Stomach (tissue), 9 donors: Measurements from ENCODE around the gene TPP1. TPM values are rescaled to one million over a fixed set of nuclear protein-coding genes. Genes with fewer than 3 reads are reported as not detected.

ENCODE experiments used
- DNase-seq, 2 donors: peaks; one replicate each; pipeline versions ENCODE4 v3.0.0 to v3.0.0-alpha.2; 2013 to 2019
- H3K27ac ChIP-seq, 5 donors: fragments of 200-600 bp in 4 of 5; sonication (generic) in 4 of 5; one replicate each; pipeline ENCODE4 v1.5.1; 2013 to 2019; ENCODE audit warnings: mild to moderate bottlenecking in 1 of 5, moderate library complexity in 1 of 5
- H3K27me3 ChIP-seq, 3 donors: fragments of 200-600 bp; sonication (generic); one replicate each; pipeline ENCODE4 v1.5.1; 2017 to 2019; ENCODE audit warnings: mixed run types in 1 of 3
- H3K36me3 ChIP-seq, 4 donors: fragments of 200-600 bp; sonication (generic); 1 replicate in 3 of 4; 2 replicates in 1 of 4; pipeline ENCODE4 v1.5.1; 2016 to 2019
- H3K4me1 ChIP-seq, 4 donors: fragments of 200-600 bp; sonication (generic); one replicate each; pipeline ENCODE4 v1.5.1; 2016 to 2019
- H3K4me3 ChIP-seq, 4 donors: fragments of 200-600 bp; sonication (generic) in 3 of 4; one replicate each; pipeline ENCODE4 v1.5.1; 2016 to 2019; ENCODE audit warnings: mild to moderate bottlenecking in 1 of 4
- H3K9me3 ChIP-seq, 4 donors: fragments of 200-600 bp; sonication (generic); one replicate each; pipeline ENCODE4 v1.5.1; 2016 to 2019
- EP300 ChIP-seq: sonication (generic); formaldehyde crosslinking; IDR thresholded peaks from one replicate; pipeline ENCODE4 v1.6.1; 2017; ENCODE audit warnings: antibody characterized with exemption
- POLR2A ChIP-seq, 4 donors: fragments of 450-650 bp; IDR thresholded peaks; one replicate each; pipeline ENCODE4 v1.6.1; 2016; ENCODE audit warnings: antibody characterized with exemption in 4 of 4, control low read depth in 2 of 4, mild to moderate bottlenecking in 1 of 4, moderate library complexity in 1 of 4
- POLR2AphosphoS5 ChIP-seq, 3 donors: sonication (generic); formaldehyde crosslinking; IDR thresholded peaks; one replicate each; pipeline ENCODE4 v1.6.1; 2016; ENCODE audit warnings: antibody characterized with exemption in 3 of 3
- WGBS, 5 donors: extraction: QIAGEN DNeasy Blood & Tissue Kit in 3 of 5; methylation state at CpG; one replicate each; pipeline versions ENCODE4 v1.1.5 to v1.1.7; 2013 to 2018; 5-methylcytosine and 5-hydroxymethylcytosine counted together
- intact Hi-C: fragments of 100-400 bp; cut with DNase I; formaldehyde crosslinking; loops from one replicate; pipeline ENCODE4 v1.15.1; 2023; ENCODE audit warnings: low total_unique reads
- polyA plus RNA-seq, 3 donors: library from polyadenylated mRNA; stranded (reverse); fragments of 200-250 nt; gene quantifications; one replicate each; pipeline ENCODE4 v1.2.3, GENCODE V29; 2013
- total RNA-seq, 5 donors: library from RNA; depleted of rRNA; stranded (reverse); fragments of >200 nt; gene quantifications; one replicate each; pipeline versions ENCODE4 v1.1.0 to v1.2.3, GENCODE V29; 2014 to 2016
- TF ChIP-seq, protein P1 (sequence below), 7 experiments: fragments of 450-650 bp in 4 of 7; fragments of 200-600 bp in 3 of 7; sonication (generic) in 3 of 7; IDR thresholded peaks; one replicate each; pipeline ENCODE4 v1.5.1; 2016 to 2019; ENCODE audit warnings: antibody characterized with exemption in 7 of 7, control low read depth in 2 of 7, mild to moderate bottlenecking in 1 of 7
- donor health status: healthy with polysubstance abuse.
- donor health status: Bipolar disorder and iron deficiency.
- donor health status: healthy.

TPP1 gene
- total and polyA plus RNA-seq, 8 donors: 11.9 to 213 (median 46.6) TPM

DNA sequence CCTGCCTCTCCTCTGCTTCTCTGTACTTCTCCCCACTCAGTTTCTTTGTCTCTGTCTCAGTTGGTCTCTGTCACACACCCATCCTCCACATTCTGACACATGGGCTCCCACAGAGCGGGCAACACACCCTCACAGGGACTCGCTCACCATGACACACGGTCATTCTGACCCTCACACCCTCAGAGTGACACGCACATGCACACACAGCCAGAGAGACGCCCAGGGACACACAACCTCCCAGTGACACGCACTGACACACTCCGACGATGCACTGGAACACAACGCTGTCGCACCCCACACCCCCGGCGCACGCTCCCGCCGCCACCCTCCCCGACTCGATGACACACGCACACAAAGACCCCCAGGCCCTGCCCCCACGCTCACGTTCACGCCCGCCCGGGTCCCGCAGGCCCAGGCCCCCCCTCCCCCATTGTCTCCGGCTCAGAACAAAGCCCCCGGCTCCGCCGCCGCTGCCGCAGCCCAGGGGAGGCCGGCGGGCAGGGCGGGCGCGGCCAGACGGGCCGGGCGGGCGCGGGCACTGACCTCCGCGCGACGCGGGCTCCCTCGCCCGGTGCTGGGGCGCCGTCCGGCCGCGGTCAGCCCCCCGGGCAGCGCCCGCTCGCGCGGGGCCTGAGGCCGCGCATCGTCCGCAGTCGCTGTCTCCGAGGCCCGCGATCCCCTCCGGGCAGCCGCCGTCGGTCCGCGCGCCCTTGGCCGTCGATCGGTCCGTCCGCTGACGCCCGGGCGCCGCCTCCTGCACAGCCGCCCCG lies 36.0 kb upstream of the TPP1 start:
- no peak for TF ChIP-seq POLR2A (IDR thresholded peaks at IDR 0.05)
- no peak for TF ChIP-seq POLR2AphosphoS5 (IDR thresholded peaks at IDR 0.05)
- TF ChIP-seq EP300: no peak
- TF ChIP-seq, protein P1, sequence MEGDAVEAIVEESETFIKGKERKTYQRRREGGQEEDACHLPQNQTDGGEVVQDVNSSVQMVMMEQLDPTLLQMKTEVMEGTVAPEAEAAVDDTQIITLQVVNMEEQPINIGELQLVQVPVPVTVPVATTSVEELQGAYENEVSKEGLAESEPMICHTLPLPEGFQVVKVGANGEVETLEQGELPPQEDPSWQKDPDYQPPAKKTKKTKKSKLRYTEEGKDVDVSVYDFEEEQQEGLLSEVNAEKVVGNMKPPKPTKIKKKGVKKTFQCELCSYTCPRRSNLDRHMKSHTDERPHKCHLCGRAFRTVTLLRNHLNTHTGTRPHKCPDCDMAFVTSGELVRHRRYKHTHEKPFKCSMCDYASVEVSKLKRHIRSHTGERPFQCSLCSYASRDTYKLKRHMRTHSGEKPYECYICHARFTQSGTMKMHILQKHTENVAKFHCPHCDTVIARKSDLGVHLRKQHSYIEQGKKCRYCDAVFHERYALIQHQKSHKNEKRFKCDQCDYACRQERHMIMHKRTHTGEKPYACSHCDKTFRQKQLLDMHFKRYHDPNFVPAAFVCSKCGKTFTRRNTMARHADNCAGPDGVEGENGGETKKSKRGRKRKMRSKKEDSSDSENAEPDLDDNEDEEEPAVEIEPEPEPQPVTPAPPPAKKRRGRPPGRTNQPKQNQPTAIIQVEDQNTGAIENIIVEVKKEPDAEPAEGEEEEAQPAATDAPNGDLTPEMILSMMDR (IDR thresholded peaks at IDR 0.05): no peak
- Histone ChIP-seq H3K27ac (peak overlapping the region; percentile 52 to 87 (median 73)), H3K4me3 (peak overlapping the region; percentile 46 to 54 (median 50)), H3K4me1 (peaks cover 0 to 33% (median 14%) of the 10 kb centered on the region in 4 donors), H3K27me3 (peaks cover 0 to 25% (median 12%) of the 10 kb centered on the region in 3 donors), H3K36me3 (no peaks in the 10 kb centered on the region), H3K9me3 (no peaks in the 10 kb centered on the region)
- intact Hi-C loops: no loop called here
- 8 to 18% (median 9%) methylated on average over 13 to 84 of the region's 84 CpGs for WGBS, 5 donors
- DNase-seq: peak in 1 of 2 donors; percentile 75

DNA sequence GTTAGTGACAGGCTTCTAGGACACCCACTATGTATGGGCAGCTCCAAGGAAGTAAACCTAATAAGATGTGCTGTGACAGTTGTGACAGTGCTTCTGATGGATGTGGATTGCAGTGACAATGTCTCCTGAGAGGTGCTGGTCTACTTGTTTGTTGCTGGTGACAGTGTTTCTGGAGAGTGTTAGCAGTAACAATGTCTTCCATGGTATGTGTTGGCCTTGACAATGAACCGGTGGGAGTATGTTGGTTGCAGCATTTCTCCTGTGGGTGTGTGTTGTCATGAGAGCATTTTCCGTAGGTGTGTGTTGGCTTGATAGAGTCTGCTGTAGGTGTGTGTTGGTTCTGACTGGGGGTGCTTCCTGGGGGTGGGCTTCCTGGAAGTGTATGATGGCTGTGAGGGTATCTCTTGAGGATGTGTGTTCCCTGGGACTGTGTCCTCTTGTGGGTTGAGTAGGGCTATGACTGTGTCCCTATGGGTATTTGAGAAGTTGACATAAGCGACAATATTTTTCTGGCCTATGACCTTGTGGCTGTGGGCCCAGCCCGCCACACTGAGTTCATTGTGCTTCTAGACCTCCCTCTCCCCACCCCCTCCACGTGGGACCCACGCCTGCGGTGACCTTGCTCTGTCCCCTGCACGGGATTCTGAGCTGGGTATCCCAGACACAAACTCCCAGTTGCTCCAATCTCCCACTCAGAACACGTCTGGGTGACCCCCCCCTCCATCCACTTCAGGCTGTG lies 35.2 kb upstream of the TPP1 start:
- intact Hi-C loops: no loop called here
- peak overlapping the region; percentile 52 to 87 (median 69) for H3K27ac ChIP-seq
- H3K36me3 ChIP-seq: no peaks in the 10 kb centered on the region
- H3K27me3 ChIP-seq: peaks cover 0 to 25% (median 12%) of the 10 kb centered on the region in 3 donors
- peak in 1 of 2 donors; percentile 55 for DNase-seq
- H3K9me3 ChIP-seq: no peaks in the 10 kb centered on the region
- H3K4me3 ChIP-seq: peak overlapping the region; percentile 46 to 54 (median 50)
- TF ChIP-seq EP300 (no peak), POLR2A (IDR thresholded peaks at IDR 0.05) (no peak), POLR2AphosphoS5 (IDR thresholded peaks at IDR 0.05) (no peak)
- TF ChIP-seq, protein P1 (IDR thresholded peaks at IDR 0.05): no peak
- peaks cover 0 to 37% (median 14%) of the 10 kb centered on the region in 4 donors for H3K4me1 ChIP-seq
- whole genome bisulfite sequencing, 5 donors: 32 to 42% (median 40%) methylated on average over 9 of the region's 9 CpGs

- Histone ChIP-seq H3K36me3 (no peaks in the 10 kb centered on the region), H3K27ac (peak overlapping the region in 2 of 5 donors; percentile 7 to 74)
- WGBS, 5 donors: 86 to 91% (median 86%) methylated on average over 2 of the region's 2 CpGs
Measured at GRCh38 chr11:6653656-6654055, 34.4 kb upstream of the TPP1 start.

GRCh38 chr11:6653097-6653496 lies 33.9 kb upstream of the TPP1 start:
- Histone ChIP-seq H3K27me3 (peaks cover 0 to 25% (median 12%) of the 10 kb centered on the region in 3 donors), H3K4me1 (peaks cover 0 to 44% (median 18%) of the 10 kb centered on the region in 4 donors), H3K36me3 (no peaks in the 10 kb centered on the region), H3K4me3 (no peak overlapping the region), H3K9me3 (no peaks in the 10 kb centered on the region), H3K27ac (no peak overlapping the region)
- no peak for TF ChIP-seq EP300
- TF ChIP-seq, protein P1 (IDR thresholded peaks at IDR 0.05): no peak
- TF ChIP-seq POLR2A (IDR thresholded peaks at IDR 0.05): no peak
- TF ChIP-seq POLR2AphosphoS5 (IDR thresholded peaks at IDR 0.05): no peak
- 83 to 96% (median 93%) methylated on average over 1 of the region's 1 CpG for WGBS, 5 donors
- DNase-seq: no peak
- intact Hi-C loops: no loop called here

More at GRCh38 chr11:6653656-6654055, 34.4 kb upstream of the TPP1 start:
- no peak for TF ChIP-seq POLR2A (IDR thresholded peaks at IDR 0.05)
- TF ChIP-seq, protein P1 (IDR thresholded peaks at IDR 0.05): no peak
- TF ChIP-seq EP300: no peak
- no peak for TF ChIP-seq POLR2AphosphoS5 (IDR thresholded peaks at IDR 0.05)
- Histone ChIP-seq H3K4me1 (peaks cover 0 to 44% (median 15%) of the 10 kb centered on the region in 4 donors), H3K4me3 (no peak overlapping the region), H3K27me3 (peaks cover 0 to 25% (median 12%) of the 10 kb centered on the region in 3 donors), H3K9me3 (no peaks in the 10 kb centered on the region)
- intact Hi-C loops: no loop called here
- no peak for DNase-seq
